Retina (tissue), 1 donor: ENCODE results near the gene CDKN2D.
"Not testable (repeated sequence)": the region's sequence is repeated elsewhere in the genome, so short reads cannot be mapped to it uniquely, and the experiment has no call there.

Experiments used
- DNase-seq: peaks from one replicate; pipeline ENCODE4 v3.0.0-alpha.2; 2016

The CDKN2D gene

DNA sequence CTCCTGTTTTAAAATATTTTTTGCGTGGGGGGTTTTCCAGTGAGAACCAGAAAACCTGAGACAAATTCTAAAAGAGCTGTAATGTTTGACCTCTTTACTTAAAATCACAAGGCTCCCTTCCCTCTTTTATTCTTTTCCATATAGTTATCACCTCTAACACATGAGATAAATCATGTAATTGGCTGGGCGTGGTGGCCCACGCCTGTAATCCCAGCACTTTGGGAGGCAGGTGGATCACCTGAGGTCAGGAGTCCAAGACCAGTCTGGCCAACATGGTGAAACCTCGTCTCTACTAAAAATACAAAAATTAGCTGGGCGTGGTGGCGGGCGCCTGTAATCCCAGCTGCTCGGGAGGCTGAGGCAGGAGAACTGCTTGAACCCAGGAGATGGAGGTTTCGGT, 17.8 kb downstream of the CDKN2D start:
- DNase-seq = not testable (repeated sequence)

DNA sequence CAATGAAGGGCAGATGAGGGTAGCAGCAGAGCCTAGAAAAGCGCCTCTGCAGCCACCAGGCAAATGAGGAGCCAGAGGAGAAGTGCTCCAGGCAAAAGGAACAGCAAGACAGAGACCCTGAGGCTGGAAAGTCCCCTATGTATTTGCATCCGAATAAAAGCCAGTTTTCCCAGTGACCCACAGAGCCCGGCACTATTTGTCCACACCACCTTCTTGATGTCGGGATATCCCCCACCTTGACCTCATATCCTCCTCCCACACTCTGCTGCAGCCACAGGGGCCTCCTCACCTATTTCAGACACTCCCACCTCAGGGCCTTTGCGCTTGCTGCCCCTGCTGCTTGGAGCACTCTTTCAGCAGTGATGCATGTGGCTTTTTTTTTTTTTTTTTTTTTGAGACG, 18.4 kb downstream of the CDKN2D start:
- DNase-seq = no peak

GRCh38 chr19:10549733-10550132, 19.0 kb downstream of the CDKN2D start:
- no peak for DNase-seq

DNA sequence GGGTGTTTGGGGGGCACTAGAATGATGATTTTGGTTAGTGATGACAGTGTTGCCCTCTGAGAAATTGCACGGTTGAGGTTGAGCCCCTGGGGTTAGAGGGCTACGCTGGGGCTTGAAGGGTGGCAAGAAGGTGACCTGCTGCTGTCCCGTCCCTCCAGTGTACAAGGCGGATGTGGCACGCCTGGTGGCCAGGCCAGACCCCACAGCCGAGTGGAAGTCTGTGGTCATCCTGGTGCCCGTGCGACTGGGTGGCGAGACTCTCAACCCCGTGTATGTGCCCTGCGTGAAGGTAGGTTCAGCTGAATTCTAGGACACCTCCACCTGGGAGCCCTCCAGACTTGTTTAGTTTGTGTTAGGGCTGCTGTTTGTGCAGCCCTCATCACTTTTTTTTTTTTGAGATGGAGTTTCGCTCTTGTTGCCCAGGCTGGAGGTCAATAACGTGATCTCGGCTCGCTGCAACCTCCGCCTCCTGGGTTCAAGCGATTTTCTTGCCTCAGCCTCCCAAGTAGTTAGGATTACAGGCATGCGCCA, 20.0 kb downstream of the CDKN2D start:
- no peak for DNase-seq

GRCh38 chr19:10546817-10547216, 22.0 kb downstream of the CDKN2D start:
- DNase-seq = no peak

DNA sequence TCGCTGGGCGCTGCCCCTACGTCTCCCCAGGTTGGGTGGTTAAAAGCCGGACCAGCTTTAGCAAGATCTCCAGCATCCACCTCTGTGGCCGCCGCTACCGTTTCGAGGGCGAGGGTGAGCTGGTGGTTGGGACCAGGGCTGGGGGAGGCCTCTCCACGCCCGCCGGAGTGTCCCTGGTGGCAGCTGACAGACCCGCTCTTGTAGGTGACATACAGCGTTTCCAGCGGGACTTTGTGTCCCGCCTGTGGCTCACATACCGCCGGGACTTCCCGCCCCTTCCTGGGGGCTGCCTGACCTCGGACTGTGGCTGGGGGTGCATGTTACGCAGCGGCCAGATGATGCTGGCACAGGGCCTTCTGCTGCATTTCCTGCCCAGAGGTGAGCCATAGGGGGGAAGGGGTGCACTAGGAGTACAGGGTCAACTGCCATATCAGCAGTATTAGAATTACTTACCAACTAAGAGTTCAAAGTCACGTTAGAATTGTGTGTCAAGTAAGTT, 24.0 kb downstream of the CDKN2D start:
- DNase-seq = no peak

GRCh38 chr19:10544242-10544752, 24.5 kb downstream of the CDKN2D start:
- no peak for DNase-seq

- DNase-seq = peak; percentile 84
These were observed 25.1 kb downstream of the CDKN2D start, which contains the start of gene ATG4D for GRCh38 chr19:10543420-10544241. ATG4D (plus strand) TSS chr19:10543904; CDS start chr19:10544091, 187 bp downstream.

DNA sequence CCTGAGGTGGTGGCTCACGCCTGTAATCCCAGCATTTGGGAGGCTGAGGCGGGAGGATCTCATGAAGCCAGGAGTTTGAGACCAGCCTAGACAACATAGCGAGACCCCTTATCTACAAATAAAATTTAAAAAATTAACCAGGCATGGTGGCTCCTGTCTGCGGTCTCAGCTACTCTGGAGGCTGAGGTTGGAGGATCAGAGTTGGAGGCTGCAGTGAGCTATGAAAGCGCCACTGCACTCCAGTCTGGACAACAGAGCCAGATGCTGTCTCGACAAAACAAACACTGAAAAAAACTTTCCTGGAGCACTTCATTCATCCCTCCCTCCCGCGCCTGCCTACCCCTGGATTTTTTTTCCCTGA, 25.7 kb downstream of the CDKN2D start:
- no peak for DNase-seq

DNA sequence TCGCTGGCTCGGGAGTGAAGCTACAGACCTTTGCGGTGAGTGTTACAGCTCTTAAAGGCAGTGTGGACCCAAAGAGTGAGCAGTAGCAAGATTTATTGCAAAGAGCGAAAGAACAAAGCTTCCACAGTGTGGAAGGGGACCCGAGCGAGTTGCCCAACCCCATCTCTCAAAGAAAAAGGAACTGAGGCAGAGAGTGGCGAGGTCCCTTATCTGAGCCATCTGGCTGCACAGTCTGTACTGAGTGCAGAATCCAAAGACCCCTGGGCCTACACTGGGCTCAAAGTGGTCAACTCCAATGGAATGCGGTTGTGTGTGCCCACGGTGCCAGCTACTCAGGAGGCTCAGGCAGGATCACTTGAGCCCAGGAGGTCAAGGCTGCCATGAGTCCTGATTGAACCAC, 29.8 kb downstream of the CDKN2D start:
- DNase-seq = not testable (repeated sequence)

DNA sequence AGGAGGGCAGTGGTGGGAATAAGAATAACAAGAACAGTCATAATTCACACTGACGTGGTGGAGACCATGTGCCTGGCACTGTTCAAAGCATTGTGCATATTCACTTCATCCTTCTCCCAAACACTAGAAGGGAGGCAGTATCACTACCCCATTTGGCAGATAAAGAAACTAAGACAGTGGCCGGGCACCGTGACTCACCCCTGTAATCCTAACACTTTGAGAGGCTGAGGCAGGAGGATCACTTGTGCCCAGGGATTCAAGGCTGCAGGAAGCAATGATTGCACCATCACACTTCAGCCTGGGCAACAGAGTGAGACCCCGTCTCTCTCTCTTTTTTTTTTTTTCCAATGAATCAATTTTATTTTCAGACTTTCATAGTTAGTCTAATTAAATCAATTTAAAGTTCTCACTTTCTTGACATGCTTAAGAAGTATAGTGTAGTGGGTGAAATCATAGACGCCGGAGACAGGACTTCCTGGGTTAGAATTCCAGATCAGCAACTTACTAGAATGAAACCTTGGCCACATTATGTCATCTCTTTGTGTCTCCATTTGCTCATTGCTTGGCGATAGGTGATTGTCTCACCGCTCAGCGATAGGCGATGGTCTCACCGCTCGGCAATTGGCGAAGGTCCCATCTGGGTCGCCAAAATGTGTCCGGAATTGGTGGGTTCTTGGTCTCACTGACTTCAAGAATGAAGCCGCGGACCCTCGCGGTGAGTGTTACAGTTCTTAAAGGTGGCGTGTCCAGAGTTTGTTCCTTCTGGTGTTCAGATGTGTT, 30.4 kb downstream of the CDKN2D start:
- no peak for DNase-seq

GRCh38 chr19:10537668-10538067, 31.1 kb downstream of the CDKN2D start:
- no peak for DNase-seq

DNA sequence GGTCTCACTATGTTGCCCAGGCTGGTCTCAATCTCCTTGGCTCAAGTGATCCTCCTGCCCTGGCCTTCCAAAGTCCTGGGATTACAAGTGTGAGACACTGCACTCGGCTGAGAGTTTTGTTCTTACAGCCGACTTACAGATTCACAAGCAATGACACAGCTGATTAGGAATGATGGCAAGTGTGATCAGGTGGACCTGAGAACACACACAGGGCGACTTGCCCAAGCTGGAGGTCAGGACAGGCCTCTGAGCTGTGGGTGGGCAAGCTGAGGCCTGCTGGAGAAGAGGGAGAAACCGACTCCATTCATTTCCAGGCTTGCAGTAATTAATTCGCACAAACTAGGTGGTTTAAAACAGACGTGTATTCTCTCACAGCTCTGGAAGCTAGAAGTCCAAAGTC, 33.2 kb downstream of the CDKN2D start:
- no peak for DNase-seq

DNA sequence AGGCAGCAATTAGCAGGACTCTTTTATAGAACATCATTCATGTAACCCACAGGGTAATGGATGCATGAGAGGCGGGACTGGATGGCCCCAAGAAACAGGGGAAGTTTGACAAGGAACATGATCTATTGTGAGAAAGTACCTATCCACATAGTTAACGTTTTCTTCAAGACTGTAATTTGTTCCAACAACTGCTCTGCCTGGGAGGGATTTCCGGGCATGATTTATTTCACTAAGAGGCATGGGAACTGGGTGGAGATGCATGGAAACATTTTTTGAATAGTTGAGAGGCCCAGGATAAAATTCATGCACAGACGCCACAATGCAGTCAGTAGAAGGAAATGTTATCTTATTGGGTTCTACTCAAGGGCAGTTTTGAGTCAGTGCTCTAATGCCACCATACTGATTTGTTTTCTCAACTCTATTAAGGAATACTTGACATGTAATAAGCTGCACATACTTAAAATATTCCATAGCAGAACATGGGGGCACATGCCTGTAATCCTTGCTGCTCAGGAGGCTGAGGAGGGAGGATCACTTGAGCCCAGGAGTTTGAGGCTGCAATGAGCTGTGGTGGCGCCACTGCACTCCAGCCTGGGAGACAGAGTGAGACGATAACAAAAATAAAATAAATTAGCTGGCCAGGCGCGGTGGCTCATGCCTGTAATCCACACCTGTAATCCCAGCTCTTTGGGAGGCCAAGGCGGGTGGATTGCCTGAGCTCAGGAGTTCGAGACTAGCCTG, 35.0 kb downstream of the CDKN2D start:
- no peak for DNase-seq

- no peak for DNase-seq
These were observed 36.3 kb downstream of the CDKN2D start for GRCh38 chr19:10532457-10532856.

GRCh38 chr19:10526887-10527286, 41.9 kb downstream of the CDKN2D start:
- DNase-seq = not testable (repeated sequence)

GRCh38 chr19:10525636-10526035, 43.1 kb downstream of the CDKN2D start:
- DNase-seq = no peak

- no peak for DNase-seq
These were observed 45.6 kb downstream of the CDKN2D start for GRCh38 chr19:10523135-10523636.

DNA sequence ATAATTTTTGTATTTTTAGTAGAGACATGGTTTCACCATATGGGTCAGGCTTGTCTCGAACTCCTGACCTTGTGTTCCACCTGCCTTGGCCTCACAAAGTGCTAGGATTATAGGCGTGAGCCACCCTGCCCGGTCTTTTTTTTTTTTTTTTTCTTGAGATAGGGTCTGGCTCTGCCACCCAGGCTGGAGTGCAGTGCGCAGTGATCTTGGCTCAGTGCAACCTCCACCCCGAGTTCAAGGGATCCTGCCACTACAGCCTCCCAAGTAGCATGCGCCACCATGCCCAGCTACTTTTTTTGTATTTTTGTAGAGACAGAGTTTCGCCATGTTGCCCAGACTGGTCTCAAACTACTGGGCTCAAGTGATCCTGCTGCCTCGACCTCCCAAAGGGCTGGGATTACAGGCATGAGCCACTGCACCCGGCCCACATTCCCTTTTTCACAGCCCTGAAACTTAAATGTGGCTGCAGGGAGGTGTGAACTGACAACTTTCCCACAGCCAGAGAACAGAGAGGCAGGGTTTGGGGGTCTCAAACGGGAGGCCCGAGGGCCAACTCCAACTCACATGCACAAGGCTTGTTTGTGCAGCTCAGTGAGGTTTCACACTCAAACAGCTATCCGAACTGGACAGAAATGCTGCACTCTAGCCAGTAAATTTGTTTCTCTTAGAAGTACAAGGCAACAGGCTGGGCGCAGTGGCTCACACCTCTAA, 47.2 kb downstream of the CDKN2D start:
- no peak for DNase-seq

GRCh38 chr19:10520652-10521318, 48.0 kb downstream of the CDKN2D start:
- DNase-seq = no peak

DNA sequence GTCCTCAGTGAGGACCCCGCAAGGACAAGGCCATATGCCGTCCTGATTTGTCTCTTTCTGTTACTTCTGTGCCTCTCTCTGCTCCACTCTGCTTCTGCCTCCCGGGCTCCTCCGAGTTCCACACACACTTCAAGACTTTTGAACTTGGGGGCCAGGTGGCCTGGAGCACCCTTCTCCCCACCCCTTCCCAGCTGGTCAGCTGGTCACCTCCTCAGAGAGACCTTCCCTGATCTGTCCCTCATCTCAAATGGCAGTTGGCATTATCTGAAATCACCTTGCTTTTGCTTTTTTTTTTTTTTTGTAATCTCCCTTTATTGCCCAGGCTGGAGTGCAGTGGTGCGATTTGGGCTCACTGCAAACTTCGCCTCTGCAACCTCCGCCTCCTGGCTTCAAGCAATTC, 49.4 kb downstream of the CDKN2D start:
- DNase-seq = no peak
